Smooth muscle cell (in vitro differentiated cells): ENCODE measurements around the gene PPP6R3. TPM values are rescaled to one million over a fixed set of nuclear protein-coding genes. Genes with fewer than 3 reads are reported as not detected.

Experiments used
- DNase-seq: peaks from one replicate; lab custom pipeline; 2025; ENCODE audit not compliant: unreplicated experiment; lab: John Stamatoyannopoulos, UW
- H2AFZ ChIP-seq: fragments of 200-600 bp; sonication (generic); 2 replicates; pipeline ENCODE4 v1.6.0; 2016; ENCODE audit warnings: antibody characterized with exemption, low read depth, mild to moderate bottlenecking
- H3F3A ChIP-seq: fragments of 200-600 bp; sonication (generic); 2 replicates; pipeline ENCODE4 v1.6.0; 2017; ENCODE audit warnings: antibody characterized with exemption, low read depth
- H3K27ac ChIP-seq: fragments of 200-600 bp; sonication (generic); 2 replicates; pipeline ENCODE4 v1.5.1; 2016; ENCODE audit warnings: low read depth, mild to moderate bottlenecking
- H3K27me3 ChIP-seq: fragments of 200-600 bp; sonication (generic); 2 replicates; pipeline ENCODE4 v1.6.1; 2016; ENCODE audit warnings: low read depth, mild to moderate bottlenecking
- H3K36me3 ChIP-seq: fragments of 200-600 bp; sonication (generic); 2 replicates; pipeline ENCODE4 v1.5.1; 2016; ENCODE audit warnings: low read depth
- H3K4me1 ChIP-seq: fragments of 200-600 bp; sonication (generic); 2 replicates; pipeline ENCODE4 v1.5.1; 2016; ENCODE audit warnings: low read depth
- H3K4me2 ChIP-seq: fragments of 200-600 bp; sonication (generic); 2 replicates; pipeline ENCODE4 v1.6.0; 2016; ENCODE audit warnings: mild to moderate bottlenecking
- H3K4me3 ChIP-seq: fragments of 200-600 bp; sonication (generic); 2 replicates; pipeline ENCODE4 v1.5.1; 2016; ENCODE audit warnings: mild to moderate bottlenecking
- H3K79me2 ChIP-seq: fragments of 200-600 bp; sonication (generic); 2 replicates; pipeline ENCODE4 v1.6.0; 2016; ENCODE audit warnings: low read depth, mild to moderate bottlenecking
- H3K9ac ChIP-seq: fragments of 200-600 bp; sonication (generic); 2 replicates; pipeline ENCODE4 v1.6.0; 2016; ENCODE audit warnings: low read depth
- H3K9me3 ChIP-seq: fragments of 200-600 bp; sonication (generic); replicated peaks from 2 replicates; pipeline ENCODE4 v1.5.1; 2016; ENCODE audit warnings: low read depth
- H4K20me1 ChIP-seq: fragments of 200-600 bp; sonication (generic); 2 replicates; pipeline ENCODE4 v1.6.0; 2016; ENCODE audit warnings: low read depth
- WGBS: methylation state at CpG from one replicate; pipeline ENCODE4 v1.1.7; 2016; ENCODE audit warnings: low lambda C conversion rate; 5-methylcytosine and 5-hydroxymethylcytosine counted together
- polyA plus RNA-seq: library from polyadenylated mRNA; unstranded; fragments of >200 nt; fragmentation: Nextera tagmentation; extraction: Ambion mirVana; gene quantifications from 2 replicates; pipeline ENCODE4 v1.2.1, GENCODE V29; 2016
- total RNA-seq: library from RNA; depleted of rRNA; stranded (reverse); fragments of >200 nt; gene quantifications from 2 replicates; pipeline ENCODE4 v1.2.3, GENCODE V29; 2014
- TF ChIP-seq, protein P1 (sequence below): fragments of 200-600 bp; sonication (generic); IDR thresholded peaks from 2 replicates; pipeline ENCODE4 v1.5.1; 2017; ENCODE audit warnings: borderline replicate concordance, mild to moderate bottlenecking, antibody characterized with exemption; ENCODE audit not compliant: insufficient read depth, poor library complexity, severe bottlenecking

PPP6R3 gene
- total and polyA plus RNA-seq, 2 experiments from 2014 or later: 28.4 to 121 TPM

DNA sequence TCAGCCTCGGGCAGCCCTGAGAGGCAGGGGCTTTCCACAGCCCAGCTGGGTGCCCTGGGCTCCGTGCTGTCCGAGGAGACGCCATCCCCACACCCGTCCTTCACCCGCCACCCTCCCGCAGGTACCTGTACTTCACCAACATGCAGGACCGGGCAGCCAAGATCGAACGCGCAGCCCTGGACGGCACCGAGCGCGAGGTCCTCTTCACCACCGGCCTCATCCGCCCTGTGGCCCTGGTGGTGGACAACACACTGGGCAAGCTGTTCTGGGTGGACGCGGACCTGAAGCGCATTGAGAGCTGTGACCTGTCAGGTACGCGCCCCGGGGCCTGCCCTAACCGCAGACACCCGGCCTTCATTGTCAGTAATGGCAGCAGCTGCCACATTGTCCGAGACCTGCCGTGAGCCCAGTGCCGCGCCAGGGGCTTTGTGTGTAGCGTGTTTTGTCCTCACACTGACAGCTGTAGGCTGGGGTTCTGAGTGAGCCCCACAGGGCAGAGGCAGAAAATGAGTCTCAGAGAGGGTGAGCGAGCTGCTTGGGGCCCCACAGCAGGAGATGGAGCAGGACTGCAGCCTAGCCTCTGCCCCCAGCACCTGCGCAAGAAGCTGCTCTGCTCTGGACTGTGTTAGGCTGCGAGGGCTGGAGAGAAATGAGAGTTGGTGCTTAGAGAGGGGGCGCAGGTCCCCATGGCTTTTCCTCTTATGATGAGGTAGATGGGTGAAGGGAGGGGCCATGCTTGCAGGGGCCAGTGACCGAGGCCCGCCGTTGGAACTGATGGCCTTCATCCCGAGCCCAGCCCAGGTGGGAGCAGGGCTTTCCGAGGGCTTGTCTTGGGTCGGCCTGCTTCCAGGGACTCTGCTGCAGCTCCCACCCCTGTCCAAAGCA lies 35.3 kb upstream of the PPP6R3 start:
- Histone ChIP-seq H3K27me3 (no peaks in the 10 kb centered on the region), H3K9ac (no peak overlapping the region), H4K20me1 (no peaks in the 10 kb centered on the region), H3K27ac (no peak overlapping the region), H3K4me1 (no peaks in the 10 kb centered on the region), H3K36me3 (peaks cover 13% of the 10 kb centered on the region), H3K9me3 (peaks cover 11% of the 10 kb centered on the region), H3K4me3 (no peak overlapping the region), H3F3A (no peaks in the 10 kb centered on the region), H3K79me2 (no peaks in the 10 kb centered on the region), H2AFZ (no peak overlapping the region), H3K4me2 (no peak overlapping the region)
- TF ChIP-seq, protein P1, sequence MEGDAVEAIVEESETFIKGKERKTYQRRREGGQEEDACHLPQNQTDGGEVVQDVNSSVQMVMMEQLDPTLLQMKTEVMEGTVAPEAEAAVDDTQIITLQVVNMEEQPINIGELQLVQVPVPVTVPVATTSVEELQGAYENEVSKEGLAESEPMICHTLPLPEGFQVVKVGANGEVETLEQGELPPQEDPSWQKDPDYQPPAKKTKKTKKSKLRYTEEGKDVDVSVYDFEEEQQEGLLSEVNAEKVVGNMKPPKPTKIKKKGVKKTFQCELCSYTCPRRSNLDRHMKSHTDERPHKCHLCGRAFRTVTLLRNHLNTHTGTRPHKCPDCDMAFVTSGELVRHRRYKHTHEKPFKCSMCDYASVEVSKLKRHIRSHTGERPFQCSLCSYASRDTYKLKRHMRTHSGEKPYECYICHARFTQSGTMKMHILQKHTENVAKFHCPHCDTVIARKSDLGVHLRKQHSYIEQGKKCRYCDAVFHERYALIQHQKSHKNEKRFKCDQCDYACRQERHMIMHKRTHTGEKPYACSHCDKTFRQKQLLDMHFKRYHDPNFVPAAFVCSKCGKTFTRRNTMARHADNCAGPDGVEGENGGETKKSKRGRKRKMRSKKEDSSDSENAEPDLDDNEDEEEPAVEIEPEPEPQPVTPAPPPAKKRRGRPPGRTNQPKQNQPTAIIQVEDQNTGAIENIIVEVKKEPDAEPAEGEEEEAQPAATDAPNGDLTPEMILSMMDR: no peak
- DNase-seq: no peak
- 98% methylated on average over 40 of the region's 40 CpGs for WGBS

DNA sequence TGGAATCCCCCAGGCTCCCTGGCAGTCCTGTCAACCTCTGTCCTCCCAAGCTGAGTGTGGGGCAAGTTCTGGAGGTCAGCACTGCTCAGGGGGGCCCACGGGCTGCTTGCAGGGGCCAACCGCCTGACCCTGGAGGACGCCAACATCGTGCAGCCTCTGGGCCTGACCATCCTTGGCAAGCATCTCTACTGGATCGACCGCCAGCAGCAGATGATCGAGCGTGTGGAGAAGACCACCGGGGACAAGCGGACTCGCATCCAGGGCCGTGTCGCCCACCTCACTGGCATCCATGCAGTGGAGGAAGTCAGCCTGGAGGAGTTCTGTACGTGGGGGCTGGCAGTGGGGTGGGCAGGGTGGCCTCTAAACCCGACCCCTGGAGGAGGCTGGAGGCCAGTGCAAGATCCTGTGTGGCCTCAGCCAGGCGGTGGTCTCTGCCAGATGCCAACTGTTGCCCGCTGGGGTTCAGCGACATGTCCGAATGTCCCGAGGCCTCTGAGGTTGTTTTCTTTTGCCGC lies 34.6 kb upstream of the PPP6R3 start:
- Histone ChIP-seq H4K20me1 (no peaks in the 10 kb centered on the region), H3F3A (no peaks in the 10 kb centered on the region), H3K27ac (no peak overlapping the region), H3K27me3 (no peaks in the 10 kb centered on the region), H3K9me3 (peaks cover 11% of the 10 kb centered on the region), H3K36me3 (peaks cover 13% of the 10 kb centered on the region), H3K79me2 (no peaks in the 10 kb centered on the region), H3K4me2 (no peak overlapping the region), H3K9ac (no peak overlapping the region), H3K4me1 (no peaks in the 10 kb centered on the region), H3K4me3 (no peak overlapping the region), H2AFZ (no peak overlapping the region)
- TF ChIP-seq, protein P1: no peak
- no peak for DNase-seq
- WGBS: 95% methylated on average over 21 of the region's 21 CpGs

DNA sequence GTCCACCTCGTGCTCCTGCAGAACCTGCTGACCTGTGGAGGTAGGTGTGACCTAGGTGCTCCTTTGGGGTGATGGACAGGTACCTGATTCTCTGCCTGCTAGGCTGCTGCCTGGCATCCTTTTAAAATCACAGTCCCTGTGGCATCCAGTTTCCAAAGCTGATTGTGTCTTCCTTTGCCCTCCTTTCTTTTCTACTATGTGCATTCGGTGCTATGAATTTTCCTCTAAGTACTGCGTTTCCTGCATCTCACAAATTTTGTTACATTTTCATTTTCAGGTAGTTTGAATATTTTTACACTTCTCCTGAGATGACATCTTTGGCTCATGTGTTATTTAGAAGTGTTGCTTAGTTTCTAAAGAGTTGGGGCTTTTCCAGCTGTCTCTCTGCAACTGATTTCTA lies 30.9 kb upstream of the PPP6R3 start:
- TF ChIP-seq, protein P1: no peak
- Histone ChIP-seq H3K27me3 (no peaks in the 10 kb centered on the region), H3F3A (no peaks in the 10 kb centered on the region), H3K4me3 (no peak overlapping the region), H3K79me2 (no peaks in the 10 kb centered on the region), H3K4me1 (no peaks in the 10 kb centered on the region), H2AFZ (no peak overlapping the region), H3K27ac (no peak overlapping the region), H4K20me1 (no peaks in the 10 kb centered on the region), H3K9ac (no peak overlapping the region), H3K4me2 (no peak overlapping the region), H3K9me3 (peaks cover 11% of the 10 kb centered on the region), H3K36me3 (peaks cover 13% of the 10 kb centered on the region)
- DNase-seq: no peak
- 100% methylated on average over 3 of the region's 3 CpGs for WGBS
